SKM-1 treated with dmso at 0.1 percent for 144 hours (cell line): ENCODE data around the gene CAPN12.
"Not testable (repeated sequence)": the region's sequence is repeated elsewhere in the genome, so short reads cannot be mapped to it uniquely, and the experiment has no call there.

Experiments used
- DNase-seq: peaks from one replicate; lab custom pipeline; 2025; ENCODE audit not compliant: unreplicated experiment; lab: John Stamatoyannopoulos, UW

CAPN12 gene

GRCh38 chr19:38771569-38771968 lies 27.3 kb upstream of the CAPN12 start:
- not testable (repeated sequence) for DNase-seq

- not testable (repeated sequence) for DNase-seq
Measured at GRCh38 chr19:38770949-38771275, 26.6 kb upstream of the CAPN12 start.

DNA sequence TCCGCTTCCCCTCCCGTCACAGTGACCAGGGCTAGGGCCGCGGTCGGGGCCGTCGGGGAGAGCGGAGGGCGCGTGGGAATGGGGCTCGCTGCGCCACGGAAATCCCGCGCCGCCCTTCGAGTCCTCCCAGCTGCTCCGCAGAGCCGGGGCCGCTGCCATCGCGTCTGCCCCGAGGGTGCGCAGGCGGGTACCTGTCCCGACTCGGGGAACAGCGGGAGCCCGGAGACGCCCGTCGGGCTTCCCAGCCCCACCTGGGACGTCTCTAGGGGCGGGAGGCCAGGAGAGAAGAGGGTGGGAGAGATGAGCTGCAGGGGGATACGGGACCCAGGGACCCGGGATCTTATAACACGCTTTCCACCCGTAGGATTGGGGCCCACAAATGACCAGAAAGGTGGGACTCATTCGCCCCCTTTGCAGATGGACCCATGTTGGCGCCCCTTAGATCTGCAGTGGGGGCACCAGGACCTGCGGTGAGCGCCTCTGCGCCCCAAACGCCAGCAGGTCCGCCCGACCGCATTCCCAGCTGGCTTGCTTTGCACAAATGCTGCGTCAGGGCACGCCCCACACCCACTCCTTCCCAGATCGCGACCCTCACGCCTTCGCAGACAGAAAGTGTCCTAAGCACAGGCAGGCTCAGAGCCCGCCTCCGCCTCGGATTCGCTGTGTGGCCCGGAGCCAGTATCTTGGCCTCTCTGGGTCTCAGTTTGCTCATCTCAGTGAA lies 26.1 kb upstream of the CAPN12 start:
- DNase-seq: not testable (repeated sequence)

DNA sequence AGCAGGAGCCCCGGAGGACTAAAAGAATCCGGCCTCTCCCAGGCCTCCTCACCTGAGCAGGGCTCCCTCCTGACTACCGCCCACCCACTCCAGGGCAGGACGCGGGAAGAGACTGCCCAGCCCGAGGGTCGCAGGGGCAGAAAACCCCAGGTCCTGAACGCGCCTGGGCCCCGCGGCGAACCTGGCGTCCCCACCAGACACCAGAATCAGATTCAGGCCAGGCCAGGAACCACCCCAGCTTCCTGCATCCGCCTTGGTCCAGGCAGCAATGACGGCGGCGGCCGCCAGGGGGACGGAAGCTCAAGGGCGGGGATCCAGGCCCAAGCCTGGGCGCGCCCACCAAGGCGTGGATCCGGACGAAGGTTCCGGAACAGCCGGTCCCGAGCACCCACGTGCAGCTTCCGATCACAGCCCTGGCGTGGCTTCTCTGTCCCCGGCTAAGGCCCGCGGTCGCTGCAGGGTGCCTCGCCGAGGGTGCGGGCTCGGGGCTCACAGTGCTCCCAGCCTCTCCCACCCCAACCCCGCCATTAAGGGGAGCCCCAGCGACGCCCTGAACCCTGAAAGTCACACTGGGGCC lies 25.4 kb upstream of the CAPN12 start:
- no peak for DNase-seq

- no peak for DNase-seq
Measured at GRCh38 chr19:38766276-38767047, 22.2 kb upstream of the CAPN12 start.

DNA sequence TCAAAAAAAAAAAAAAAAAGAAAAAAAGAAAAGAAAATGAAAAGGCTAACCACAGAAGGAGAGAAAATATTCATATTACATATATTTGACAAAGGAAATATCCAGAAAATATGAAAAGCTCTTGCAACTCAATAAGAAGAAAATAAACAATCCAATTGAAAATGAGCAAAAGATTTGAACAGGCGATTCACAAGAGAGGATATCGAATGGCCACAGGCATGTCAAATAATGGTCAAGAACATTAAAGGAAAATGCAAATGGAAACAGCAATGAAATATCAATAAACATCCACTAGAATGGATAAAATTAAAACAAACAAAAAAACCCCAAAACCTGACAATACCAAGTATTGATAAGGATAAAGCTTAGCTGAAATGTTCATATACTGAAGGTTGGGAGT lies 20.9 kb upstream of the CAPN12 start:
- DNase-seq: no peak

GRCh38 chr19:38763795-38764220 lies 19.5 kb upstream of the CAPN12 start:
- no peak for DNase-seq

DNA sequence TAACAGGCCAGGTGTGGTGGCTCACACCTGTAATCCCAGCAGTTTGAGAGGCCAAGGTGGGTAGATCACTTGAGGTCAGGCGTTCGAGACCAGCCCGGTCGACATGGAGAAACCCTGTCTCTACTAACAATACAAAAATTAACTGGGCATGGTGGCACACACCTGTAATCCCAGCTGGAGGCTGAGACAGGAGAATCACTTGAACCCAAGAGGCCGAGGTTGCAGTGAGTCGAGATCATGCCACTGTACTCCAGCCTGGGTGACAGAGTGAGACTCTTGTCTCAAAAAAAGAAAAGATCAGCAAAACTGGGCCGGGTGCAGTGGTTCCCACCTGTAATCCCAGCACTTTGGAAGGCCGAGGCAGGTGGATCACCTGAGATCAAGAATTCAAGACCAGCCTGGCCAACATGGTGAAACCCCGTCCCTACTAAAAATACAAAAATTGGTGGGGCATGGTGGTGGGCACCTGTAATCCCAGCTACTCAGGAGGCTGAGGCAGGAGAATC lies 17.7 kb upstream of the CAPN12 start:
- DNase-seq: not testable (repeated sequence)

GRCh38 chr19:38760805-38761517 lies 16.7 kb upstream of the CAPN12 start:
- DNase-seq: not testable (repeated sequence)

DNA sequence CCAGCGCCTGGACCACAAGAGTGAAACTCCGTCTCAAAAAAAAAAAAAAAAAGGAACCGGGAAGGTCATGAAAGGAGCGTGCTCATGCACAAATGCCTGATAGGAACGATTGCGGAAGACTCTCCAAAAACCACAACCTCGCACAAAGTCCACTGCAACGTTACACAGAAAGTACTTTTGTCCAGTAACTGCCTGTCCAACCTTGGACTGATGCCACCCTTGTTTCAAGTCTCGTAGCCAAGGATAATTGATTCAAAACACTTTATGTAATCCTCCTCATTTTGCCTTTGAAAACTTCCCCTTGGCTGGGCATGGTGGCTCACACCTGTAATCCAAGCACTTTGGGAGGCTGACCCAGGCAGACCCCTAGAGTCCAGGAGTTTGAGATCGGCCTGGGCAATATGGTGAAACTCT lies 15.3 kb upstream of the CAPN12 start:
- DNase-seq: peak; percentile 65

- not testable (repeated sequence) for DNase-seq
Measured at GRCh38 chr19:38754196-38754595, 9.9 kb upstream of the CAPN12 start.

GRCh38 chr19:38753783-38754182 lies 9.5 kb upstream of the CAPN12 start:
- DNase-seq: not testable (repeated sequence)

DNA sequence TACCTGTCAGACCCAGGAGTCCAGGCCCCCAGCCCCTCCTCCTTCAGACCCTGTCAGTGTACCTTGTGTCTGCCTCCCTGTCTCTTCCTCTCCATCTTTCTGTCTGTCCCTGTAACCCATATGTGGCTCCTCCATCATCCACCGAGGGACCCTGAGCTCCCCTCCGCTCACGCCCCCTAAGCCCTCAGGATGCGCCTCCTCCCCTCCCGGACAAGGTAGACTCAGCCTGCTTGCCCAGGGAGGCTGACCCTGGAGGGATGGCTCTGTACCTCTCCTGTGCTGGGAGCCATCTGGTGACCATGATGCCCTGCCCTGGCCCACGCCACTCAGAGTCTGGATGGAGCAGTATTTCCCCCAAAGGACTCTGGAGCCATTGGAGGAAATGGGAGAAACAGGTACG lies 1.0 kb upstream of the CAPN12 start:
- DNase-seq: no peak

DNA sequence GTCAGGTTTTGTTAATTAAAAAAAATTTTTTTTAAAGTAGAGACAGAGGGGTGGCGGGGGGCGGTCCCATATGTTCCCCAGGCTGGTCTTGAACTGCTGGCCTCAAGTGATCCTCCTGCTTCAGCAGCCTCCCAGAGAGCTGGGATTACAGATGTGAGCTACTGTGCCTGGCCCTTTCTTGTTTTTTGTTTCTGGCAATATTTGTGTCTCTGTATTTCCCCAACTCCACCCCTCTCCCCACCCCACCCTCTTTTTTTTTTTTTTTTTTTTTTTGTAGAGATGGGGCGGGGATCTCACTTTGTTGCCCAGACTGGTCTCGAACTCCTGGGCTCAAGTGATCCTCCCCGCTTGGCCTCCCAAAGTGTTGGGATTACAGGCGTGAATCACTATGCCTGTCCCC lies 600 bp upstream of the CAPN12 start:
- DNase-seq: no peak

DNA sequence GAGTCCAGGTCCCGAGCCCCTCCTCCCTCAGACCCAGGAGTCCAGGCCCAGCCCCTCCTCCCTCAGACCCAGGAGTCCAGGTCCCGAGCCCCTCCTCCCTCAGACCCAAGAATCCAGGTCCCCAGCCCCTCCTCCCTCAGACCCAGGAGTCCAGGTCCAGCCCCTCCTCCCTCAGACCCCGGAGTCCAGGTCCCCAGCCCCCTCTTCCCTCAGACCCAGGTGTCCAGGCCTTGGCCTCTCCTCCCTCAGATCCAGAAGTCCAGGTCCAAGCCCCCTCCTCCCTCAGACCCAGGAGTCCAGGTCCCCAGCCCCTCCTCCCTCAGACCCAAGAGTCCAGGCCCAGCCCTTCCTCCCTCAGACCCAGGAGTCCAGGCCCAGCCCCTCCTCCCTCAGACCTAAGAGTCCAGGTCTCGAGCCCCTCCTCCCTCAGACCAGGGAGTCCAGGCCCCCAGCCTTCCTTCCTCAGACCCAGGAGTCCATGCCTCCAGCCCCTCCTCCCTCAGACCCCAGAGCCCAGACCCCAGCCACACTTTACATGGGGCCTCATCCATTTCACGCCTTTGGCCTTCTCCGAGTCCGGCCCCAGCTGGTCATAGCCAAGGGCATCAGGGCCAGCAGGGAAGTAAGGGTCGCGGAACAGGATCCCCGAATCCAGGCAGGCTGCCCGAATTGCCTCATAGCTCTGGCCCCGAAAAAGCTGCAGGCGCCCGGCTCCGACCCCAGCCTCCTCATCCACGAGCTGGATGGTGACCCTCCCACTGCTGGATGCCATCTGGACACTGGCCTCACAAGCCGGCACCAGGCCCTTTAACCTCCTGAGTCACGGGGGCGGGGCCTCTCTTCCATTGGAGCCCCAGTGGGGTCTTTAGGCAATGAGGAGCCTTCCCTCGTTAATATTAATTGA lies 628 bp downstream of the CAPN12 start:
- DNase-seq: no peak

DNA sequence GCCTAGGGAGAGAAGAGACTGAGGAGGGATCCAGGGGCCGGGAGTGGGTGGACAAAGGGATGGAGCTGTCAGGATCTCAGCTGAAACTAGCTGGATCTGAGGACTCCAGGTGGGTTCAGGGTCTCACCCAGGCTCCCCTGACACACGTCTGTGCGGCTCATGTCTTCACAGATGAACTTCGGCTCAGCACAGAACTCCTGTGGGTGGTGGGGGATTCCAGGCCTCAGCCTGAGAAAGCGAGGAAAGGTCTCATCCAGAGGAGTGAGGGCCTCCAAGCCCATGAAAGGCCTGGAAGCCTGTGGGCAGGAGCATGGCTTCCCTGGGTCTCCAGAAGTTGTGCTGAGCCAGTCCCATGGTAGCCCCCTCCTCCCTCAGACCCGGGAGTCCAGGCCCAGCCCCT lies 1.4 kb downstream of the CAPN12 start:
- no peak for DNase-seq

DNA sequence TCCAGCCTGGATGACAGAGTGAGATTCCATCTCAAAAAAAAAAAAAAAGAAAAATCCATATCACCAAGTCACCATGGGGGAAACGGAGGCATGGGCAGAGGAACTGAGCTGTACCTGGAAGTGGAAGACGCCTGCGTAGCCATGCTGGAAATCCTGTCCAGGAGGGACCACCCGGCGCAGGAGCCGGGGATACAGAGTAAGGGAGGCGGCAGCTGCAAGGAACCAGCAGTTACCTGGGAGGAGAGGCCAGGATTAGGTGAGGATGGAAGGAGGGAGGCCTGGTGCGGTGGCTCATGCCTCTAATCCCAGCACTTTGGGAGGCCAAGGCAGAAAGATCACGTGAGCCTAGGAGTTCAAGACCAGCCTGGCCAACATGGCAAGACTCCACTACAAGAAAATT lies 2.0 kb downstream of the CAPN12 start:
- DNase-seq: no peak

GRCh38 chr19:38741670-38742069 lies 2.6 kb downstream of the CAPN12 start:
- DNase-seq: no peak

GRCh38 chr19:38740932-38741331 lies 3.3 kb downstream of the CAPN12 start:
- no peak for DNase-seq

- no peak for DNase-seq
Measured at GRCh38 chr19:38740257-38740592, 4.0 kb downstream of the CAPN12 start.
